ENCODE results near the gene RPL36A. TPM values are rescaled to one million over a fixed set of nuclear protein-coding genes. Genes with fewer than 3 reads are reported as not detected.

Gene RPL36A
- total RNA-seq, 1 donor from 2014 or later: 298 TPM

DNA sequence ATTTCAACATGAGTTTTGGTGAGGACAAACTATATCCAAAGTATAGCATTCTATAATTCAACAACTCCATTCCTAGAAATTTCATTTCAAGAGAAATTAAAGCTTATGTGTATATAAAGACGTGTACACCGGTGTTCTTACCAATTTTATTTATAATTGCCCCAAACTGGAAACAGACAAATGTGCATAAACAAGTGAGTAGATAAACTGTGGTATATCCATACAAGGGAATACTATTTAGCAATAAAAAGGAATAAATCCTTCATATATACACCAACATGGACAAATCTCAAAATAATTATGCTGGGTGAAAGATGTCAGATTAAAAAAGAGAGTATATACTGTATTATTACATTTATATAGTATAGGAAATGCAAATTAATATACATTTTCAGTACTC is 37.1 kb downstream of the RPL36A start:
- no peak for DNase-seq (ENCODE audit: low spot score in 2 of 2, unreplicated experiment in 2 of 2)

DNA sequence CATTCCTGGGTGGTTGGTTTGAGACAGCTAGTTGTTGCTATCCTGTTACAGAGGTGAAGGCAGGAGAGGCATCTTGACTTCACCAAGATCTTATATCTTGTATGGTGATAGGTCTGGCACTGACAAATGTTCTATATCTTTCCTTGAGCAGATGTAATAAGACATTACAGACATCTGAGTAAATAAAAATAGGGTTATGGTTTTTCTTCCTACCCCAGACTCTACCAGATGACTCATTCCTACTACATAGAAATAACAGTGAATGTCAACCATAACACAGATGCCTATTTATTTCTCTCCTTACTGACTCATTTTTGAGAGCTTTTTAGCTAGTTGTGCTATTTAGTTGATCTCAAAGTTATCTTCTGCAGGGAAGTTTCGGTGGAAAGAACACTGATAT is 39.1 kb downstream of the RPL36A start:
- Mint-ChIP-seq H3K9me3 (peaks cover 35% of the 10 kb centered on the region), H3K4me1 (no peaks in the 10 kb centered on the region), H3K27ac (no peak overlapping the region), H3K27me3 (ENCODE audit: low read depth) (no peaks in the 10 kb centered on the region), H3K36me3 (peaks cover 36% of the 10 kb centered on the region), H3K4me3 (no peak overlapping the region)
- TF ChIP-seq, protein P1, sequence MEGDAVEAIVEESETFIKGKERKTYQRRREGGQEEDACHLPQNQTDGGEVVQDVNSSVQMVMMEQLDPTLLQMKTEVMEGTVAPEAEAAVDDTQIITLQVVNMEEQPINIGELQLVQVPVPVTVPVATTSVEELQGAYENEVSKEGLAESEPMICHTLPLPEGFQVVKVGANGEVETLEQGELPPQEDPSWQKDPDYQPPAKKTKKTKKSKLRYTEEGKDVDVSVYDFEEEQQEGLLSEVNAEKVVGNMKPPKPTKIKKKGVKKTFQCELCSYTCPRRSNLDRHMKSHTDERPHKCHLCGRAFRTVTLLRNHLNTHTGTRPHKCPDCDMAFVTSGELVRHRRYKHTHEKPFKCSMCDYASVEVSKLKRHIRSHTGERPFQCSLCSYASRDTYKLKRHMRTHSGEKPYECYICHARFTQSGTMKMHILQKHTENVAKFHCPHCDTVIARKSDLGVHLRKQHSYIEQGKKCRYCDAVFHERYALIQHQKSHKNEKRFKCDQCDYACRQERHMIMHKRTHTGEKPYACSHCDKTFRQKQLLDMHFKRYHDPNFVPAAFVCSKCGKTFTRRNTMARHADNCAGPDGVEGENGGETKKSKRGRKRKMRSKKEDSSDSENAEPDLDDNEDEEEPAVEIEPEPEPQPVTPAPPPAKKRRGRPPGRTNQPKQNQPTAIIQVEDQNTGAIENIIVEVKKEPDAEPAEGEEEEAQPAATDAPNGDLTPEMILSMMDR (IDR thresholded peaks at IDR 0.05; ENCODE audit: unreplicated experiment): no peak
- no peak for DNase-seq (ENCODE audit: low spot score in 2 of 2, unreplicated experiment in 2 of 2)

More for the DNA sequence above, 37.1 kb downstream of the RPL36A start:
- H3K27ac Mint-ChIP-seq: no peak overlapping the region
- no peaks in the 10 kb centered on the region for H3K4me1 Mint-ChIP-seq
- H3K36me3 Mint-ChIP-seq: peaks cover 37% of the 10 kb centered on the region
- H3K9me3 Mint-ChIP-seq: peaks cover 35% of the 10 kb centered on the region
- no peak overlapping the region for H3K4me3 Mint-ChIP-seq
- H3K27me3 Mint-ChIP-seq (ENCODE audit: low read depth): no peaks in the 10 kb centered on the region
- TF ChIP-seq, protein P1 (IDR thresholded peaks at IDR 0.05; ENCODE audit: unreplicated experiment): no peak

DNA sequence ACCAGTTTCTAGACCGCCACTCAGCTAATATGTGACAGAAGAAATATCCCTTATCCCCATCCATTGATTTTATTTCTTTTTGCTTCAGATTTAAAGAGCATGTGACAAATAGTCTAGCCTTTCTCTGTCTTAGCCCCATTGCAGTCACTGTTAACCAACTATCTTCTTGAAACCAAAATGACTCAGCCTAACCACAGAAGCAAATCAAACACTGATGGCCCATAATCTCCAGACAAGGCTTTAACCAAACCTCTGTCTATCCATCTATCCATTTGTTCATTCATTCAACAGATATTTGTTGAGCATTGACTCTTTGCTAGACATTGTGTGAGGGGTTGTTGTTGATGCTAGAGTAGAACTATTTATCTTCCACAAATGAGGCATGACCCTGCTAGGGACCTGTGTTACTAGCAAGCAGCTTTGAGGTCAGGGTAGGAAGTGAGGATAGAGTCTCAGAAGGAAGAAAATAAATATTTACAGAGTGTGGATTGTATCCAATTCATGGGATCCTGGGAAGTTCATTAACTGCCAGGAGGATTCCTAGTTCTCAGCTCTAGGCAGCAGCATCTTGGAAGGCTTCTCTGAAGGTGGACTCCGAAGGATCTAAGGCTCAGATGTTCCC is 39.8 kb downstream of the RPL36A start:
- no peak for DNase-seq (ENCODE audit: low spot score in 2 of 2, unreplicated experiment in 2 of 2)
- Mint-ChIP-seq H3K4me1 (no peaks in the 10 kb centered on the region), H3K27me3 (ENCODE audit: low read depth) (no peaks in the 10 kb centered on the region), H3K27ac (no peak overlapping the region), H3K36me3 (peaks cover 37% of the 10 kb centered on the region), H3K9me3 (peaks cover 32% of the 10 kb centered on the region), H3K4me3 (no peak overlapping the region)
- TF ChIP-seq, protein P1 (IDR thresholded peaks at IDR 0.05; ENCODE audit: unreplicated experiment): no peak

DNA sequence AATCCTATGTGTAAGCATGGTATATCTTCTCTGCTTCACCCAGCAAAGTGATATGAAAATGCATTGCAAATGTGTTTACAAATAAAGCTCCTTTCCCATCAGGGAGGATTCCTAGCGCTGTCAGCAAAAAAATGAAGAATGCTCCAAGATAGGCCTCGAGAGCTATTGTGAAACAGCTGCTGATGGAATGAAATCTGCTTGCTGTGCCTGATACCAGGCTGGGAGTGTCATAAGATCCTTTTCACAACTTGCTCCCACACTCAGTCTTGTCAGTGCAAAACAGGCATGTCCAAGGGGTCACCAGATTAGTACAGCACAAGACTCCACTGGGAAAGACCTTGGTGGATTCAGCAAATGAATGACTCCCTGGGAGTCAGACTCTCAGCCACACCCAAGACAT is 51.3 kb downstream of the RPL36A start:
- TF ChIP-seq, protein P1 (IDR thresholded peaks at IDR 0.05; ENCODE audit: unreplicated experiment): no peak
- H3K36me3 Mint-ChIP-seq: peaks cover 57% of the 10 kb centered on the region
- H3K4me1 Mint-ChIP-seq: no peaks in the 10 kb centered on the region
- peaks cover 39% of the 10 kb centered on the region for H3K9me3 Mint-ChIP-seq
- no peak overlapping the region for H3K4me3 Mint-ChIP-seq
- no peak for DNase-seq (ENCODE audit: low spot score in 2 of 2, unreplicated experiment in 2 of 2)
- no peak overlapping the region for H3K27ac Mint-ChIP-seq
- H3K27me3 Mint-ChIP-seq (ENCODE audit: low read depth): no peaks in the 10 kb centered on the region

Other genes starting within 250 kb of the RPL36A start
- 3.9 to 4.4 TPM (median 4.2 TPM) in 3 replicates for gene DRP2, start 171.2 kb upstream of the RPL36A start, total RNA-seq
- 0.36 to 0.53 TPM (median 0.45 TPM) in 3 replicates for gene TAF7L, start 99.7 kb upstream of the RPL36A start, total RNA-seq
- gene TIMM8A, start 42.3 kb upstream of the RPL36A start, total RNA-seq: 12.2 to 16.7 TPM (median 14.3 TPM) in 3 replicates
- 0.07 to 0.42 TPM (median 0.20 TPM) in 3 replicates for gene BTK, start 4.8 kb upstream of the RPL36A start, total RNA-seq
- gene GLA, start 16.9 kb downstream of the RPL36A start, total RNA-seq: 23.8 to 25.0 TPM (median 24.2 TPM) in 3 replicates
- gene HNRNPH2, start 17.2 kb downstream of the RPL36A start, total RNA-seq: 60.8 to 63.0 TPM (median 61.6 TPM) in 3 replicates
- 29.0 to 30.8 TPM (median 29.4 TPM) in 3 replicates for gene ARMCX4, start 94.4 kb downstream of the RPL36A start, total RNA-seq
- gene ARMCX1, start 159.5 kb downstream of the RPL36A start, total RNA-seq: 24.8 to 25.1 TPM (median 25.0 TPM) in 3 replicates
- gene ARMCX6, start 227.0 kb downstream of the RPL36A start, total RNA-seq: 83.1 to 90.4 TPM (median 85.3 TPM) in 3 replicates
- gene ARMCX3, start 232.1 kb downstream of the RPL36A start, total RNA-seq: 58.7 to 61.6 TPM (median 59.9 TPM) in 3 replicates

All from mesothelial cell of epicardium (in vitro differentiated cells).